Cardiac septum (tissue), 1 donor: Measurements from ENCODE around the gene BTC. TPM values are rescaled to one million over a fixed set of nuclear protein-coding genes. Genes with fewer than 3 reads are reported as not detected.
"Not testable (repeated sequence)": the region's sequence is repeated elsewhere in the genome, so short reads cannot be mapped to it uniquely, and the experiment has no call there.

Experiments
- DNase-seq: peaks from one replicate; pipeline ENCODE4 v3.0.0-alpha.2; 2020; ENCODE audit warnings: low spot score
- intact Hi-C: fragments of 100-400 bp; cut with DNase I; formaldehyde crosslinking; loops from one replicate; pipeline ENCODE4 v1.14.0; 2022
- total RNA-seq: library from RNA; stranded (reverse); fragmentation: NEBNext Ultra II Directional; extraction: Animal tissue kit (Norgen Biotek cat#: 25700); gene quantifications from one replicate; pipeline ENCODE4 v1.2.1, GENCODE V29; 2021
- donor health status: DM: no; HTN: no; CAD: no.

BTC gene
- total RNA-seq, 1 donor from 2014 or later = 0.35 TPM

DNA sequence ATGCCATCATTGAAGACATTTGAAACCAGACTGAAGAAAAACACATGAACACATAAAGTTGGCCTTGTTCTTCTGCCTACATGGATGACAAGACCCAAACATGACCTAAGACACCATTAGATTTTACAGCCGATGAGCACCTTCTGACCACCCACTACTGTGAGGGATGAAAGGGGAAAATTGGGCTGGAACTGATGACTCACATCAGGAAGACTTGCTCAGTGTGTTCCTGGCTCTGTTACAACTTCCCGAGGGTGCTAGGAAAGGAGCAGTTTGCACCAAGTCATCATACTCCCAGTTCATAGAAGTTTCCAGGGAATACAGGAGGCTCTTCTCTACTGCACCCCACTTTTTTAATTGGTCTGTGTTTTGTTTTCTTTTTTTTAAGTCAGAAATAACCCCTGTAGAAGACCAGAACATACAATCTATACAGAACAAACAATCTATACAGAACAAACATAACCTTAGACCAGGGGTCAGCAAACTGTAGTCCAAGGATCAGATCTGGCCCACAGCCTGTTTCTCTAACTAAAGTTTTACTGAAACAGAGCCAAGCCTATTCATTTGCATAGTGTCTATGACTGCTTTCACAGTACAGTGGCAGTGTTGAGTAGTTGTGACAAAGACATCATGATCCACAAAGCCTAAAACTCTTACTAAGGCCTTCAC lies 25.3 kb downstream of the BTC start:
- DNase-seq = no peak
- intact Hi-C loops = no loop called here

DNA sequence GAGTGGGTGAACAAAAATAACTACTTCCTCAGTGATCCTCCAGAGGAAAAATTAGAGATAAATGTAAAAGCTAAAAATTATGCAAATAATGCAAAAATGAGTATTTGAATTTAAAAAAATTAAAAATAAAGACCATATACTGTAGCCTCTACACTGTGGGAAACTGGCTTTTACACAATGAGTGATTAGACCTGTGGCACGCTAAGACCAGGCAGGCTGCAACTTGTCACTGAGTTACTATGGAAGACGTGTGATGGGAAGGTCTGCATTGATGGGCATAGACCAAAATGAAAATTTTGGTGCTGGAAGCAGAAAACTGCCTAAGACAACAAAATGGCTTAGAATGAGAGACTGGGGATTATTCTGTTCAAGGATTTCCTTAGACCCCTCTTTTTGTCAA lies 30.2 kb downstream of the BTC start:
- no peak for DNase-seq
- intact Hi-C loops = no loop called here

DNA sequence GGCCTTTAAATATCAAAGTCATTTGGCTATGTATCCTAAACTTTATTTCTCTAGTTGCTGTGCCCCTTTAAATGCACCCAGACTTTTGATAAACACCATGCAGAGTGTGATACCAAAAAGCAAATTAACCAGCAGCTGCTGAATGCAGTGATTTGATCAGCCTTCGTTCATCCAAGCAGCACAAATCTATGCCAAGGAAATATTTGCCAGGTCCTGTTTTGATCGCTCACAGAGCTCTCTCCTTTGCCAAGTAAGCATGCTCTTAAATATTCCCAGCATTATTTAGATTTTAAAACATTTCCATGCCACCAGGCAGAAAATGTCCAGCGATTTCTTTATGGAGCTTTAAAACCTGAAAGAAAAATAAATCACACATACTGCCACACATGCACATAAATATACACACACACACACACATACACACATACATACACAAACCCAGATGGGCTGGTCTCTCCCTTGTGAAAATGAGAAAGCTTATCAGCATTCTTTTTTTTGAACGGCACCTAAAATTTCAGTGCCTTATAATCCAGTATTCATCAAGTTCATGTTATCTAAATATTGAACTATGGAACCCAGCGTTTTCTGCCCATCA lies 35.7 kb downstream of the BTC start:
- DNase-seq = no peak

DNA sequence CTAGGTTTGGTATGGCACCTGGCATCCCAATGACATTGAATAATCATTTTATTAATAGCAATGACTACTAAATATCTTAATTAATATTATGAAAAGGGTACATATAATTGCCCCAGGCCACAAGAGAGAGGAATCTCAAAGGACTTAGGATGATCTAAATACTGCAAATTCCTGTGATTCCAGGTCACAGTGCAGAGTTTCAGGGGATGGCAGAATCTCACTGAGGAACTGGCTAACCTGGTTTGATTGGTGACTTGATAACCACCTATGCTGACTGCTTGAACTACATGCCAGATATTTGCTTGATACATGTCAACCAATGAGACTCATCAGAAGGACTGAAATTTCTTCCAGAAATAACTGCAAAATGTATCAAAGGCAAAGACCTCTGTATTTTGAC lies 37.2 kb downstream of the BTC start:
- DNase-seq = no peak
- intact Hi-C loops = no loop called here

More for the DNA sequence above, 35.7 kb downstream of the BTC start:
- intact Hi-C loops = no loop called here

DNA sequence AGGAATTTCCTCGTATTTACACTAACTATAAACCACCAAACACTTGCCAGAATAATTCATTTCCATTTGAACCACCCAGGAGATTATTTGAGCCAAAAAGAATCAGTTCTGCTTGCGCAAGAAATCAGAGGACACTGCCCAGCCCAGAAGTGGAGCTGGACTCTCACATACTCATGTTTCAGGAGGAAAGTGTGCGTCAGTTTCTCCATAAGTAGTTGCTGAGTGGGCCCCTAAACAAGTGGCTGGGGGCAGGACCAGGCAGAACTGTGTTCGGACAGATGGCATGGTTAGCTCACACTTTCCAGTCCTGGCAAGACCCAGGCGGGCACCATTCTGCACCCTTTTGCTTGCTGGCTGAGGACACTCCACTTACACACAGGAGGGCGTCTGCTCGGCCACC lies 38.8 kb downstream of the BTC start:
- intact Hi-C loops = no loop called here

DNA sequence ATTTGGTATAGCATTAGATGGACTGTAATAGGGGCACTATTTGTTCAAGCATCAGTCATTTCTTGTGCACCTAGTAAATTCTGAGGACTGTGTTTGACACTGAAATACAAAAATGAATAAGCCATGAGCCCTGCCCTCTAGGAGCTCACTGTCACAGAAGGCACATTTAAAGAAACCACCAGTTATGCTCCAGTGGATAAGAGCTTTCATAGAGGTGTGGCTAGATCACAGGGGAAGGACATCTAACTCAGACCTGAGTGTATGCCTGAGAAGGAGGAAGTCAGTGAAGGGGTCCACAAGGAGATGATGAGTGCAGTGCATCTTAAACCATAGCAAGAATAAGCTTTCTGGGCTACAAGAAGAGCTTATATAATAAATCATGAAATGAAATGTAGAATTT lies 40.1 kb downstream of the BTC start:
- intact Hi-C loops = no loop called here

More for the DNA sequence above, 38.8 kb downstream of the BTC start:
- DNase-seq = no peak

DNA sequence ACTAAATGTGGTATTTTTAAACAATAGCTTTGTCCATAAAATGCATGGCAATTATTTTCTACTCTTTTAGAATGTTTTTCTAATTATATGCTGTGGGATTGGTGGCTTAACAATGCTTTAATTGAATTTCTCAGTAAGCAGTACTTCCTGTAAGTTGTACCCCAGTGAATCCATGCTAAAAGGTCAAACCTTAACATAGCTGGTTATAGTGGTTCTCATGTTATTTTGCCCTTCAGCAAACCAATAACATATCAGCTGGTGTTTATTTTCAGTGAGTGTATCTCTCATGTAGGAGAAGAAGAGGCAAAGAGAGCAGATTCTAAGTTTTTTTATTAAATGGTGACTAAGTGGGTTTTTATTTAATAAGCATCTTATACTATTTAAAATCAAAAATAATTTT lies 41.5 kb downstream of the BTC start:
- no peak for DNase-seq

More for the DNA sequence above, 40.1 kb downstream of the BTC start:
- no peak for DNase-seq

DNA sequence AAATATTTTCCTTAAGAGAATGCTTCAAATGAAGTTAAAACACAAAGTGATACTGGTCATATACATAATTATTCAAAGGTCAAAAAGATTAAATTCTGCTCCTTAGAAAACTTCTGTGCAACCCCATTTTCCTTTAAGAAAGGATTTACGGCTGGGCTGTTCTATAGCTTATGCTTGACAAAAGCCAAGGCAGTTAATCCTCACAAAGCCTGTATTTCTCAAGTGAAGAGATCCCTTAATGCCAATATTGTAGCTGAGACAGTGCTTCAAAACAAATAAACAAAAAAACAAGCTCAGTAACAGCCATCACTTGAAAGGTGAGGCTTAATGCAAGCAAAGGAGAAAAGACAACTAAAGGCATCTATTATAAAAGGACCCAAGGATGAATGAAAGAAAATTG lies 42.5 kb downstream of the BTC start:
- DNase-seq = no peak

More for the DNA sequence above, 41.5 kb downstream of the BTC start:
- intact Hi-C loops = no loop called here

DNA sequence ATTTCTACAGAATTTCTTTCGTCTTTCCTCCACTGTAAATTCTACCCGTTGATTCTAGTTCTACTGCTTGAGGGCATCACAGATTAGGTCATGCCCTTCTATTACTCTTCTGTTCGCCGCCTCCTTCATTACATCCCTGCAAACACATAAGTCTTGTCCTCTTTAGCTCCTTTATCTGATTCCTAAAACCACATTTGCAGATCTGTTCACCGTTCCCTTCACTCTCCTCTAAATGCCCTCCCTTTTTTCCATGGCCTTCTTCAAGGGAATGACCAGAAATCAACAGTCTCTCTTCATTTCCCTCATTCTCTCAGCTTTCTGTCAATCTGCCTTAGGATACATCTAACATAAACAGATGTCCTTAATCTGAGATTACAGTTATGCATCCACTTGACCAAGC lies 43.1 kb downstream of the BTC start:
- no peak for DNase-seq
- intact Hi-C loops = no loop called here

More for the DNA sequence above, 42.5 kb downstream of the BTC start:
- intact Hi-C loops = no loop called here

DNA sequence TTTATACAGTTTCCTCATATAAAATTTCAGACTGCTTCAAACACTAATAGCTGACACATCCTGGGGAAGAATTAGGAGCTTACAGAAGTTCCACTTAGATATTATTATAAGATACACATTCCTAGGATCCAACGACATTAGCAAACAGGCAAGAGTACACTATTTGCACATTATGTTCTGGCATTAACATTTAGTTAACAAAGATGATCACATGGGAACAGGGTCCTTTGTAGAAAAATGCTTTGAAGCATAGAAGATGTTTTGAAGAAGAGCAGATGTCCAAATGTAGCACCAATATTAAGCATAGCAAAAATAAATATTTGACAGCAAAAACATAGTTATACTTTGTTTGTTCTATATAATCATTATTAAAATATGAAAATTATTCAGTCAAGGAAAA lies 52.1 kb downstream of the BTC start:
- no peak for DNase-seq
- intact Hi-C loops = no loop called here

DNA sequence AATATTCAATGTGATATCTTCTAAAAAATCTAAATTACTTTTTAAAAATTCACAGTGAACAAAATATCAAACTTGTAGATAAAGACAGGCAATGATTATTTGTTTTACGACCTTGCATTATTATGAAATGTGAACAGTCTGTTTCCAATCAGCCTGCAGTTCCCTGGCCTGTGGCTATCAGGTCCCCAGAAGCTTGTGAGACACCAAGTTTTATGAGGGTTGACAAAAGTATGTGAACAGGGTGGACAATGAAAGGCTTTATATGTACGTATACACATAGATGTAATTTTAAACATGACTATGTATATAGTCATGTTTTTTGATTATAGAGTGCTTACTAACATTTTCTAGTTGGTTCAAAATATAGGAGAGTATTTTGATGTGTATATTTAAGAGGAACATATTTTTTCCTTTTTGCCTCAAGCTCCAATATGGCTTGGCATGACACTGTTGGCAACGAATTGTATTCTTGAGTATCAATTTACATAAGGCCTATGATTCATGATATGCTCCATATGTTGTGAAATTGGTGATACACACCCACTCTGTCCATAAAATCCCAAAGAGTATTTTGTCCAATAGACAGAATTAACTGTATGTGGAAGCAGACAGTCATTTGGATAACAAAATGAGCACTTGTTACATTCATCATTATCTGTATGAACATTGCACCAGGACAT lies 55.7 kb downstream of the BTC start:
- no peak for DNase-seq

DNA sequence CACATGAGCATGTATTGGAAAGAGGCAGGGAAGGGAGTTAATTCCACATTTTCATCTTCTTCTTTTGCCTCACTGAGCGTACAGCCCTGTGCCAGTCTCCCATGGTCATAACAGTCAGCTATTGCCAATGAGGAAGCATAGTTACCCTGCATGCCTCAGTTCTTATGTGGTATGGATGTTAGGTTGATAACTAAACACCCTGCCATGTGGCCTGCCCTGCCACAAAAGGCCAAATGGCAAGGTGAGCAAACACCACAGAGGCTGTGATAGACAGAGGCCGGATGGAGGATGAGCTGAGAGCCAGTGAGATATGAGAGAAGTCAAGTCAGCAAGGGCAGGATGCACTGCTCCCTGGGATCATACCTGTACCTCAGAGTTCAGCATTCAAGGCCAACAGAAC lies 59.3 kb downstream of the BTC start:
- intact Hi-C loops = no loop called here
- DNase-seq = no peak

More for the DNA sequence above, 55.7 kb downstream of the BTC start:
- intact Hi-C loops = no loop called here

DNA sequence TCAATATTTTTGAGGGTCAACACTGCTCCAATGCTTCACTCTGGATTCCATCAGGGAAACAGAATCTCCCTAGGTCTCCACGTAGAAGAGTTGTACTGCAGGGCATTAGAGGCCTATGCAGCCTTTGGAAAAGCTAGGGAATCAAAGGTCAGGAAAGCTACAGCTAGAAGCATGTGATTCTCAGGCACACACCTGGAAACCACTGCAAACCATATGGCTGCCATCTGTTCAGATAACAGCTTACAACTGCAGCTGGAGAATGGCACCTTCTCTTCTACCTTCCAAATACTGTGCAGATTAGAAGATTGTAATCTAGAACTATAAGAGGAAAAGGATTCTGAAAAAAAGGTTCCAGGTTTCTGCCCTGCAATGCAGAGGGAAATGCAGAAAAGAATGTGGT lies 60.6 kb downstream of the BTC start:
- intact Hi-C loops = no loop called here
- DNase-seq = no peak

DNA sequence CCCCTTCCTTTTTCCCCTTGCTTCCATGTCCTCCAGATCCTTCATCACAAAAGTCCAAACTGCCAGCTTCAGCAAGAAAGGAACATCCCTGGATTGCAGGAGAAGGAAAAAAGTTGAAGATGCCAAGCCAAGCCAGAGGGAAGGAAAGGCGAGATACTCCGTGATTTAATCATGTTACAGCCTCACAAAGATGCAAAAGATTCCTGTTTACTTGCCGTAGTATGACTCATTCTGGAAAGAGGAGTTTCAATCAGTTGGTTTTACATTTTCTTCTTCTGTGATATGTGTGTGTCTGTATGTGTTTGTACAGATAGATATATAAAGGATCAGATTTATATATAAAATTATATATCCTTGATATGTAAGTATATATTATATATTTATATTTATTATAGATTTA lies 69.3 kb downstream of the BTC start:
- DNase-seq = no peak
- intact Hi-C loops = no loop called here

DNA sequence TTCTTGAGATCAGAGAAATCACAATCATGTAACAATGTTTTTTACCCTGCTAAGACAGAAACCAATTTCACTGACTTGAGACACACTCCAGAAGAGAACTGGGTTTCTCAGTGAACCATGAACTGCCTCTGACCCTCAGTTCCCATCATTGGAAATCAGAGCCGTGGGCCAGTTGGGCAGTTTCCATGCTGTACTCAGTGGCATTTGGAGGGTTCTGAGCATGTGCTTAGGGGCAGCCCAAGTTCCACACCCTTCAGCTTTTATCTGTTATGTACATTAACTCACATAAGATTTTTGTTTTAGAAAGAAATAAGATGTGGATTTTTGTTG lies 77.9 kb downstream of the BTC start:
- intact Hi-C loops = no loop called here
- DNase-seq = no peak

DNA sequence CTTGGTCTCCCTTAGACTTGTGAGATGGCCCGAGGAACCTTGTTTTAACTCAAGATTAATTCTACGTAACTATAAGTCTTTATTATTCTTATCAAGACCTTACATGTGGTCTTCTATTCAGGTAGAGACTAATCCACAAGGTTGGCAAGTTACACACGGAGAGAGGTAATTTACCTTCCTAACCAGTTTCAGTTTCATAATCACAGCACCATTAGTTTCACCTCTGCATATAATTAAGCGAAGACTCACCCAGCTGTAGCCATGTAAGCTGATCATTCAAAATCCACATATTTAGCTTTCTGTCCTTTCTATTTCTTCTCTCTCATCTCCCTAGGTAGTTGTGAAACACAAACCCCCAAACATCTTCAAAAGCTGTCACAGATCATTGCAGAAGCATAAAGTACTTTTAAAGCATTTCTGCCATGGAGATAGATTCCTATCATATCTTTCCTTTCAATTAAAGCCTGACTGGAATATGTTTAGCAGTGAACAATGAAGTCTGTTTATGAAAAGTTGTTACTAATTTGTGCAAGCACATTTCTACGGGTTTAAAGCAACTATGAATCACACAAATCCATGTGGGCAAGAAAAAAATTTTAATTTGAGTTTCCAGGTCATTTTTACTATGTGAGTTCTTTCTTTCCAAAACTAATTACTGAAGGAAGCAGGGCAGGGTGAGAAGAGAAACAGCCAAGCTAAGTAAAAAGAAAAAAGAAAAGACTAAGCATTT lies 78.5 kb downstream of the BTC start:
- DNase-seq = no peak
- intact Hi-C loops = no loop called here

DNA sequence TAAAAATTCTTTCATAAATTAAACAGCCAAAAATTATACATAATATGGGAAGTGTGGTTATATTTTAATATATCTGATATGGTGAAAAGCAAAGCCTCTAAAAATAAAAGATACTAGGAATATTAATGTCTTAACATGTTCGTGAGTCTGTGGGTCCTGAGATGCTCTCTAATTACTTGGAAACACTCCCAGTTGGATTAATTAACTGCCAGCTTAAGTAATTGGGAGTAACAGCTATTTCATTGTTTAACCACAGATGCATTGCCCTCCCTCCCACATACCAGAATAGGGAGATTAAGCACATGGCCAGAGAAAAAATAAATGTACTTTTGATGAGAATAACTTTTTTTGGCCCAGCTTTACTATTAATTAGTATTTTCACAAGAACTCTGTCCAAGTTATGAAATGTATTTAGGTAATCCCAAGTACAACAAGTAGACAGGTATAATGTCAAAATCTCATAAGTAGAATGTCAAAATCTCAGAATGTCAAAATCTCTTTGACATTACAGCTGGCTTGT lies 79.7 kb downstream of the BTC start:
- no peak for DNase-seq
- intact Hi-C loops = no loop called here

DNA sequence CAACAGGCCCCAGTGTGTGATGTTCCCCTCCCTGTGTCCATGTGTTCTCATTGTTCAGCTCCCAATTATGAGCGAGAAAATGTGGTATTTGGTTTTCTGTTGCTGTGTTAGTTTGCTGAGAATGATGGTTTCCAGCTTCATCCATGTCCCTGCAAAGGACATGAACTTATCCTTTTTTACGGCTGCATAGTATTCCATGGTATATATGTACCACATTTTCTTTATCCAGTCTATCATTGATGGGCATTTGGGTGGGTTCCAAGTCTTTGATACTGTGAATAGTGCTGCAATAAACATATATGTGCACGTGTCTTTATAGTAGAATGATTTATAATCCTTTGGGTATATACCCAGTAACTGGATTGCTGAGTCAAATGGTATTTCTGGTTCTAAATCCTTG lies 86.2 kb downstream of the BTC start:
- intact Hi-C loops, DNase-seq: not testable (repeated sequence)
